Endodermal cell (in vitro differentiated cells): Measurements from ENCODE around the gene ATP2B2. TPM values are rescaled to one million over a fixed set of nuclear protein-coding genes. Genes with fewer than 3 reads are reported as not detected.
A peak's percentile ranks its signal among the peaks of the same experiment; 100 is the strongest.

Source experiments
- DNase-seq: peaks from one replicate; pipeline ENCODE4 v3.0.0-alpha.2; 2017
- H3K27ac ChIP-seq: 2 replicates; pipeline ENCODE4 v1.5.1; 2013; ENCODE audit warnings: mild to moderate bottlenecking, low read depth, low read length, moderate library complexity
- H3K27me3 ChIP-seq: 2 replicates; pipeline ENCODE4 v1.6.1; 2013; ENCODE audit warnings: mild to moderate bottlenecking, low read length, moderate library complexity; ENCODE audit not compliant: insufficient read depth, control insufficient read depth, poor library complexity, severe bottlenecking
- H3K36me3 ChIP-seq: 2 replicates; pipeline ENCODE4 v1.7.0; 2013; ENCODE audit warnings: mild to moderate bottlenecking, low read length, moderate library complexity; ENCODE audit not compliant: control insufficient read depth, insufficient read depth
- H3K4me1 ChIP-seq: one replicate; pipeline ENCODE4 v1.7.0; 2013; ENCODE audit warnings: low read length; ENCODE audit not compliant: control insufficient read depth, insufficient read depth
- H3K4me3 ChIP-seq: 2 replicates; pipeline ENCODE4 v1.5.1; 2013; ENCODE audit warnings: mild to moderate bottlenecking, low read length, moderate library complexity
- H3K9ac ChIP-seq: 2 replicates; pipeline ENCODE4 v1.6.1; 2013; ENCODE audit warnings: mild to moderate bottlenecking, low read length, moderate library complexity; ENCODE audit not compliant: poor library complexity, severe bottlenecking; ENCODE audit errors: extremely low read depth
- H3K9me3 ChIP-seq: 2 replicates; pipeline ENCODE4 v1.6.1; 2013; ENCODE audit warnings: mild to moderate bottlenecking, low read length, moderate library complexity; ENCODE audit not compliant: control insufficient read depth
- H3K27ac Mint-ChIP-seq: 2 replicates; pipeline ENCODE4 v1.8.0; 2020; ENCODE audit warnings: mixed read lengths
- H3K27me3 Mint-ChIP-seq: 2 replicates; pipeline ENCODE4 v1.8.0; 2021; ENCODE audit warnings: mild to moderate bottlenecking, mixed read lengths; ENCODE audit not compliant: insufficient read depth
- H3K36me3 Mint-ChIP-seq: 2 replicates; pipeline ENCODE4 v1.8.0; 2020; ENCODE audit warnings: low read depth, mixed read lengths
- H3K4me1 Mint-ChIP-seq: 2 replicates; pipeline ENCODE4 v1.8.0; 2020; ENCODE audit warnings: mixed read lengths
- H3K4me3 Mint-ChIP-seq: 2 replicates; pipeline ENCODE4 v1.8.0; 2020; ENCODE audit warnings: mild to moderate bottlenecking, moderate library complexity, mixed read lengths
- H3K9me3 Mint-ChIP-seq: 2 replicates; pipeline ENCODE4 v1.8.0; 2020; ENCODE audit warnings: mild to moderate bottlenecking, mixed read lengths
- CTCF ChIP-seq: fragments of 200-600 bp; sonication (generic); conservative IDR thresholded peaks from 2 replicates; pipeline ENCODE4 v1.5.0; 2021; ENCODE audit warnings: antibody characterized with exemption, mild to moderate bottlenecking
- WGBS, 2 experiments: methylation state at CpG; one replicate each; pipeline versions ENCODE4 v1.1.5 to v1.1.7; 2013; ENCODE audit warnings: missing lambda C conversion rate in 2 of 2, mixed read lengths in 1 of 2; ENCODE audit not compliant: insufficient coverage in 1 of 2, insufficient read length in 1 of 2; 5-methylcytosine and 5-hydroxymethylcytosine counted together
- total RNA-seq, 2 donors: library from RNA; stranded (reverse); fragmentation: NEBNext Ultra II Directional in 1 of 2; extraction: Animal tissue kit (Norgen Biotek cat#: 25700) in 1 of 2; gene quantifications; 2 replicates in 1 of 2; 3 replicates in 1 of 2; pipeline ENCODE4 v1.2.1, GENCODE V29; 2021

The ATP2B2 gene
- total RNA-seq, 2 donors from 2014 or later: 0.09 TPM; not detected in 1

- Mint-ChIP-seq H3K27me3 (no peaks in the 10 kb centered on the region), H3K27ac (peak overlapping the region; percentile 8), H3K4me1 (peaks cover 24% of the 10 kb centered on the region), H3K9me3 (no peaks in the 10 kb centered on the region), H3K36me3 (peaks cover 24% of the 10 kb centered on the region), H3K4me3 (no peak overlapping the region)
- Histone ChIP-seq H3K9me3 (no peaks in the 10 kb centered on the region), H3K27ac (no peak overlapping the region), H3K36me3 (peaks cover 13% of the 10 kb centered on the region), H3K27me3 (no peaks in the 10 kb centered on the region), H3K4me1 (peaks cover 3% of the 10 kb centered on the region), H3K4me3 (no peak overlapping the region), H3K9ac (no peak overlapping the region)
- 94 to 96% methylated on average over 10 to 12 of the region's 12 CpGs for WGBS, 2 experiments
- TF ChIP-seq CTCF: no peak
- DNase-seq: peak; percentile 27
Measured at GRCh38 chr3:10294030-10294586, 211.3 kb downstream of the ATP2B2 start.

- Histone ChIP-seq H3K36me3 (peaks cover 15% of the 10 kb centered on the region), H3K9ac (no peak within 1 kb of the TSS), H3K4me3 (peak within 1 kb of the TSS; percentile 7), H3K27me3 (no peaks in the 10 kb centered on the region), H3K9me3 (no peaks in the 10 kb centered on the region), H3K27ac (no peak within 1 kb of the TSS), H3K4me1 (peaks cover 3% of the 10 kb centered on the region)
- Mint-ChIP-seq H3K27ac (peak within 1 kb of the TSS; percentile 87), H3K4me3 (no peak within 1 kb of the TSS), H3K9me3 (no peaks in the 10 kb centered on the region), H3K27me3 (no peaks in the 10 kb centered on the region), H3K4me1 (peaks cover 24% of the 10 kb centered on the region), H3K36me3 (peaks cover 22% of the 10 kb centered on the region)
- 89 to 90% methylated on average over 6 to 12 of the region's 12 CpGs for WGBS, 2 experiments
- no peak for TF ChIP-seq CTCF
- no peak for DNase-seq
Measured at GRCh38 chr3:10292505-10293419, 212.6 kb downstream of the ATP2B2 start, which contains the start of gene GHRL. TSS of gene GHRL (minus strand) at chr3:10292947. CDS start at chr3:10290180, 2,767 bp downstream.

- Mint-ChIP-seq H3K4me1 (peaks cover 32% of the 10 kb centered on the region), H3K27ac (peak overlapping the region; percentile 39)
Measured at GRCh38 chr3:10291641-10292040, 213.7 kb downstream of the ATP2B2 start.

More at GRCh38 chr3:10291641-10292040, 213.7 kb downstream of the ATP2B2 start:
- TF ChIP-seq CTCF: no peak
- H3K36me3 ChIP-seq: peaks cover 22% of the 10 kb centered on the region
- H3K9ac ChIP-seq: no peak overlapping the region
- peaks cover 3% of the 10 kb centered on the region for H3K4me1 ChIP-seq
- no peak for DNase-seq
- no peak overlapping the region for H3K4me3 ChIP-seq
- Mint-ChIP-seq H3K27me3 (no peaks in the 10 kb centered on the region), H3K9me3 (no peaks in the 10 kb centered on the region), H3K4me3 (no peak overlapping the region), H3K36me3 (peaks cover 16% of the 10 kb centered on the region)
- H3K27me3 ChIP-seq: no peaks in the 10 kb centered on the region
- H3K27ac ChIP-seq: no peak overlapping the region
- no peaks in the 10 kb centered on the region for H3K9me3 ChIP-seq
- 94 to 95% methylated on average over 4 to 6 of the region's 6 CpGs for WGBS, 2 experiments
